Muscle of leg (tissue), 11 donors: ENCODE data around the gene IRF6. TPM values are rescaled to one million over a fixed set of nuclear protein-coding genes. Genes with fewer than 3 reads are reported as not detected.

Experiments used
- DNase-seq: peaks from one replicate; pipeline ENCODE4 v3.0.0; 2013
- H3K27ac ChIP-seq: one replicate; pipeline ENCODE4 v1.5.1; 2013; ENCODE audit warnings: mild to moderate bottlenecking, low read length, control low read depth
- H3K27me3 ChIP-seq: one replicate; pipeline ENCODE4 v1.6.1; 2013; ENCODE audit warnings: low read length; ENCODE audit not compliant: control insufficient read depth, insufficient read depth
- H3K36me3 ChIP-seq: one replicate; pipeline ENCODE4 v1.6.1; 2013; ENCODE audit warnings: low read length; ENCODE audit not compliant: control insufficient read depth, insufficient read depth
- H3K4me1 ChIP-seq: one replicate; pipeline ENCODE4 v1.6.1; 2013; ENCODE audit warnings: low read length; ENCODE audit not compliant: control insufficient read depth, insufficient read depth
- H3K4me3 ChIP-seq: one replicate; pipeline ENCODE4 v1.5.1; 2013; ENCODE audit warnings: low read length, control low read depth
- H3K9me3 ChIP-seq: replicated peaks from 2 replicates; pipeline ENCODE4 v1.6.1; 2013; ENCODE audit warnings: low read depth, low read length; ENCODE audit not compliant: control insufficient read depth
- WGBS: methylation state at CpG from one replicate; pipeline ENCODE4 v1.1.5; 2013; ENCODE audit warnings: missing lambda C conversion rate; ENCODE audit not compliant: insufficient coverage; 5-methylcytosine and 5-hydroxymethylcytosine counted together
- polyA plus RNA-seq, 8 donors: library from polyadenylated mRNA; unstranded; fragments of 120-200 nt; gene quantifications; one replicate each; pipeline versions ENCODE4 v1.2.1 to v1.2.3, GENCODE V29; 2013; ENCODE audit warnings: inconsistent platforms in 1 of 8, low replicate concordance in 1 of 8; ENCODE audit not compliant: insufficient read length in 8 of 8, insufficient read depth in 1 of 8
- total RNA-seq: library from RNA; stranded (reverse); fragments of 120-200 nt; gene quantifications from one replicate; pipeline ENCODE4 v1.2.4, GENCODE V29; 2013

Gene IRF6
- total and polyA plus RNA-seq, 9 donors: 0.20 to 6.1 (median 0.66) TPM

DNA sequence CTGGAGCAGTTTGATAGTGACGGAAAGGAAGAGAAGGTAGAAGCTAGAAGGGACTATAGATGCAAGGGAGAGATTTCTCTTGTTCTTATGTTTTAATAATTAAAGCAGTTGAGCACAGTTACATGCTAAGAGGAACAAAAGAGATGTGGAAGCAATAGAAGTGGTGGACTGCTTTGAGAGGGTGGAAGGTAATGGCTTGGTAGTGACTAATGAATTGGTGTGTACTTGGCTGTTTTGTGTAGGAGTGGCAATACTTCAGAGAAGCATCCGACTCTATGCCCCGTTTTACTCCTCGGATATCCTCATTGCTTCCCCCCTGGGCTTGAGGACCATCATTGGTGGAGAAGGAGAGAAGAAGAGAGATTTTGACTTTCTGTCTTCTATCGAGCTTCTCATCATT is 34.7 kb upstream of the IRF6 start:
- no peak overlapping the region for H3K4me3 ChIP-seq
- no peak overlapping the region for H3K27ac ChIP-seq
- H3K27me3 ChIP-seq: no peaks in the 10 kb centered on the region
- whole genome bisulfite sequencing: 100% methylated on average over 1 of the region's 5 CpGs
- peaks cover 77% of the 10 kb centered on the region for H3K36me3 ChIP-seq
- DNase-seq: no peak
- no peaks in the 10 kb centered on the region for H3K4me1 ChIP-seq
- no peaks in the 10 kb centered on the region for H3K9me3 ChIP-seq

- Histone ChIP-seq H3K36me3 (peaks cover 75% of the 10 kb centered on the region), H3K9me3 (no peaks in the 10 kb centered on the region), H3K27me3 (no peaks in the 10 kb centered on the region), H3K27ac (no peak overlapping the region), H3K4me1 (no peaks in the 10 kb centered on the region), H3K4me3 (no peak overlapping the region)
- no peak for DNase-seq
- WGBS: 75% methylated on average over 5 of the region's 5 CpGs
These were observed 34.1 kb upstream of the IRF6 start for GRCh38 chr1:209839875-209840546.

- H3K27ac ChIP-seq: no peak overlapping the region
- H3K9me3 ChIP-seq: no peaks in the 10 kb centered on the region
- H3K27me3 ChIP-seq: no peaks in the 10 kb centered on the region
- peaks cover 77% of the 10 kb centered on the region for H3K36me3 ChIP-seq
- no peak for DNase-seq
- WGBS: 66% methylated on average over 5 of the region's 6 CpGs
- H3K4me3 ChIP-seq: no peak overlapping the region
- no peaks in the 10 kb centered on the region for H3K4me1 ChIP-seq
These were observed 32.6 kb upstream of the IRF6 start for GRCh38 chr1:209838537-209838936.

- no peaks in the 10 kb centered on the region for H3K4me1 ChIP-seq
- H3K36me3 ChIP-seq: peaks cover 78% of the 10 kb centered on the region
- WGBS: no CpG with 5 or more reads among the region's 7 CpGs
- H3K9me3 ChIP-seq: no peaks in the 10 kb centered on the region
- H3K4me3 ChIP-seq: no peak overlapping the region
- no peak for DNase-seq
- no peaks in the 10 kb centered on the region for H3K27me3 ChIP-seq
- no peak overlapping the region for H3K27ac ChIP-seq
These were observed 31.7 kb upstream of the IRF6 start for GRCh38 chr1:209837671-209838070.

DNA sequence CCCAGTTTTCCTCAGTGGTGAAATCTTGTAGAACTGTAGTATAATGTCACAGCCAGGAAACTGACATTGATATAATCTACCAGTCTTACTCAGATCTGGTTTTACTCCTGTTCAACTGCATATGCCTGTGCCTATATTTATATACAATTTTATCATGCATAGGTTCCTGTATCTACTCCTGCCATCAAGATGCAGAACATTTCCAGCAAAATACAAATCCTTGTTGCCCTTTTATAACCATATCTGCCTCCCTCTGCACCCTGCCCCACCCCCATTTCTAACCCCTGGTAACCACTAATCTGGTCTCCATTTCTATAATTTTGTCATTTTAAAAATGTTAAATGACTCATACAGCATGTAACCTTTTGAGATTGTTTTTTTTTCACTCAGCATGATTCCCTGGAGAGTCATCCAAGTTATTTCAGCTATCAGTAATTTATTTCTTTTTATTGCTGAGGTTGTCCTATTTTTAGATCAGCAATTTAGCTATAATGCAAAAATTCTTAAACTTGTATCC is 29.9 kb upstream of the IRF6 start:
- peaks cover 72% of the 10 kb centered on the region for H3K36me3 ChIP-seq
- no peaks in the 10 kb centered on the region for H3K27me3 ChIP-seq
- H3K4me1 ChIP-seq: no peaks in the 10 kb centered on the region
- DNase-seq: no peak
- no peak overlapping the region for H3K27ac ChIP-seq
- no peaks in the 10 kb centered on the region for H3K9me3 ChIP-seq
- no peak overlapping the region for H3K4me3 ChIP-seq

DNA sequence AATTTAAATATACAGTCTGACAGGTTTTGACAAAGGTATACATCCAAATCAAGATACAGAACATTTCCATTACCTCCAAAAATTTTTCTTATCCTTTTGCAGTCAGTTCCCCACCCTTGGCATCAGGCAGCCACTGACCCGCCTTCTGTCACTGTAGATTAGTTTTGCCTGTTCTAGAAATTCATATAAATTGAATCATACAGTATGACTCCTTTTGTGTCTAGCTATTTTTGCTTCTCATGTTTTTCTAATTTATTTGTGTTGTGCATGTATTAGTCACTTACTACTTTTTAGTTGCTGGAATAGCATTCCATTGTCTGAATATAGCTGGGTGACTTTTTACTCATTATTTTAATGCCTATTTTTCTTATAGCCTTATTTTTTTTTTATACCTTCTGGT is 25.7 kb upstream of the IRF6 start:
- H3K4me1 ChIP-seq: peaks cover 2% of the 10 kb centered on the region
- no peak overlapping the region for H3K4me3 ChIP-seq
- no CpG with 5 or more reads among the region's 1 CpG for WGBS
- H3K36me3 ChIP-seq: peaks cover 35% of the 10 kb centered on the region
- no peak for DNase-seq
- H3K27ac ChIP-seq: no peak overlapping the region
- no peaks in the 10 kb centered on the region for H3K27me3 ChIP-seq
- H3K9me3 ChIP-seq: no peaks in the 10 kb centered on the region

GRCh38 chr1:209830722-209831121 is 24.8 kb upstream of the IRF6 start:
- peaks cover 4% of the 10 kb centered on the region for H3K27me3 ChIP-seq
- 100% methylated on average over 1 of the region's 3 CpGs for WGBS
- no peaks in the 10 kb centered on the region for H3K9me3 ChIP-seq
- H3K36me3 ChIP-seq: peaks cover 29% of the 10 kb centered on the region
- H3K4me1 ChIP-seq: peaks cover 4% of the 10 kb centered on the region
- no peak overlapping the region for H3K27ac ChIP-seq
- no peak overlapping the region for H3K4me3 ChIP-seq
- DNase-seq: no peak

DNA sequence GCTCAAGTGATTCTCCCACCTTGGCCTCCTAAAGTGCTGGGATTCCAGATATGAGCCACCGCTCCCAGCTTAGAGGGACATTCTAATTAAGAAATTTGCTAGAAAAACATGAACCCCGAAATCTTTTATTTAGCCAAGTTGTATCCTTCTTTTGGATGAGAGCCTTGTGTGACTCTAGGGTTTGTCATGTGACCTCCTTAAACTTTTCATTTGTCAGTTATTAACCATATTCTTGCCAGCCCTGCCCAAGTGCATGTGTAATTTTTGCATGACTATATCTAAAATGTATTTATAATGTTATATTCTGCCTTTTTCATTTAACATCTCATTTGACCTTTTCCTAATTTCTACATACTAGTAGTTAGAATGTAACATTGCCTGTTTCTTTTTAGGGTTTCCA is 23.8 kb upstream of the IRF6 start:
- no CpG with 5 or more reads among the region's 2 CpGs for WGBS
- H3K9me3 ChIP-seq: no peaks in the 10 kb centered on the region
- H3K27ac ChIP-seq: no peak overlapping the region
- H3K4me1 ChIP-seq: peaks cover 4% of the 10 kb centered on the region
- DNase-seq: no peak
- H3K36me3 ChIP-seq: peaks cover 22% of the 10 kb centered on the region
- no peak overlapping the region for H3K4me3 ChIP-seq
- peaks cover 4% of the 10 kb centered on the region for H3K27me3 ChIP-seq

DNA sequence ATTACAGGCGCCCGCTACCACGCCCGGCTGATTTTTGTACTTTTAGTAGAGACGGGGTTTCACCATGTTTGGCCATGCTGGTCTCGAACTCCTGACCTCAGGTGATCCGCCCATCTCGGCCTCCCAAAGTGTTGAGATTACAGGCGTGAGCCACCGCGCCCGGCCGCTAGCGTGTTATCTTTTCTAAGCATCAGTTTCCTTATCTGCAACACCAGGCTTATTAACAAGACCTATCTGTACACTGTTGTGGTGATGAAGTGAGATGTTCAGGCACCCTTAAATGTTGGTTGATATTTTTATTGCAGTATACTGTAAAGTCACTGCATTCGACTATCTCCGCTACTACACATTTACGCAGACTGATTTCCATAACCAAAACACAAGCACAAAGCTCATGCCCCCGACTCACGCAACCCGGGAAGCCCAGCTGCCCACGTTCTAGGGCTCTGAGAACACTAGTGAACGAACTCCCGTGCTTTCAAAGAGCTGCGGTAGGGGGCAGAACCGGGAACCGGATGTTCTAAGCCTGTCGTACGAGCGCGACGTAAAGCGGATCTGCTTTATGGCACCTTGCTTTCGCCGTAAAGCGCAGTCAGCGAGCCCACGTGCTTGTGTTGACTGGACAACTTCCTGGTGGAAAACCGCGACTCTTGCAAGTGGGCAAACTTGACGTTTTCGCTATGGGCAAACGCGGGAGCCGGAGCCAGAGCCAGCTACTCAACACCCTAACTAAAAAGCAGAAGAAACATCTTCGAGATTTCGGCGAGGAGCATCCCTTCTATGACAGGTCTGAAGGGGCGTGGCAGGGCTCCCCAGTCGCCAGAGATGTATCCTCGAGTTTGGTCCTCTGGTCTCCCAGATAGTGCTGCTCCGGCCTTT is 21.7 kb upstream of the IRF6 start, which contains the start of gene UTP25:
UTP25 (plus strand) TSS at position 589 of the 879 bp plus-strand sequence; CDS start at position 681, 92 bp downstream.
- H3K36me3 ChIP-seq: peaks cover 4% of the 10 kb centered on the region
- H3K27ac ChIP-seq: peak within 1 kb of the TSS; percentile 71
- H3K4me1 ChIP-seq: peaks cover 4% of the 10 kb centered on the region
- H3K27me3 ChIP-seq: peaks cover 4% of the 10 kb centered on the region
- no peaks in the 10 kb centered on the region for H3K9me3 ChIP-seq
- H3K4me3 ChIP-seq: peak within 1 kb of the TSS; percentile 80
- WGBS: 15% methylated on average over 38 of the region's 51 CpGs
- peak; percentile 98 for DNase-seq
